ENCODE results near the gene PPP2R2C.

PPP2R2C gene

GRCh38 chr4:6446538-6447451 lies 25.6 kb downstream of the PPP2R2C start:
- DNase-seq: no peak

DNA sequence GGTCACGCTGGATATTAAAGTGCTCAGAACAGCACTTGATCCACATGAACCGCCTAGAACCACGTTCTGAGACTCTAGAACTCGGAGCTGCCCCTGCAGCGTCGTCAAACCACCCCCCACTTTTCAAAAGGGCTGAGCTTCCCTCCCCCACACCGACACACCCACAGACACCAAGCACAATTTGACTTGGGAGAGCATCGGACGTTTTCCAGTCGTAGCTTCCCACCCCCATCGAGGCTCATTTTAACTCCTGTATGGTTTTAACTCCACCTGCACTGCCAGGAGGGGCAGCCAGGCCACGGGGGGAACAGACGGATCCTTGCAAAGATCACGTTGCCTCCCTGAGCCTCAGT lies 26.3 kb downstream of the PPP2R2C start:
- DNase-seq: no peak

GRCh38 chr4:6445403-6446129 lies 26.8 kb downstream of the PPP2R2C start:
- no peak for DNase-seq

GRCh38 chr4:6444582-6444981 lies 27.8 kb downstream of the PPP2R2C start:
- DNase-seq: no peak

- no peak for DNase-seq
Observed at GRCh38 chr4:6443035-6444023, 29.1 kb downstream of the PPP2R2C start.

DNA sequence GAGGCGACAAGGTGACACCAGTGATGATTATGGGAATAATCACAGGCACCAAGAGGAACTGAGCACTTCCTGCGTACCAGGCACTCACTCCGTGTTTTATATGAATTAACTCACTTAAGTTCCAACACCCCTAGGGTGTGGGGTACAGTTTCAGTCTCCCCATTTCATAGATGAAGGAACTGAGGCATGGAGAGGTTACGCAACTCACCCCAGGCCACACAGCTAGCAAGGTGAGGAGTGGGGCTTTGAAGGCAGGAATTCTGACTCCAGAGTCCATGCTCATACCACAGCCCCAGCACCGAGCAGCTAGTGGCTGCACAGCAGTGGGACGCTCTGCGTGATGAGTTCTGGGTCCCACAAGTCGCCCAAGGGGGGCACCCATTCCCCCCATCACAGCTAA lies 29.9 kb downstream of the PPP2R2C start:
- DNase-seq: no peak

- DNase-seq: no peak
Observed at GRCh38 chr4:6441758-6442157, 30.7 kb downstream of the PPP2R2C start.

DNA sequence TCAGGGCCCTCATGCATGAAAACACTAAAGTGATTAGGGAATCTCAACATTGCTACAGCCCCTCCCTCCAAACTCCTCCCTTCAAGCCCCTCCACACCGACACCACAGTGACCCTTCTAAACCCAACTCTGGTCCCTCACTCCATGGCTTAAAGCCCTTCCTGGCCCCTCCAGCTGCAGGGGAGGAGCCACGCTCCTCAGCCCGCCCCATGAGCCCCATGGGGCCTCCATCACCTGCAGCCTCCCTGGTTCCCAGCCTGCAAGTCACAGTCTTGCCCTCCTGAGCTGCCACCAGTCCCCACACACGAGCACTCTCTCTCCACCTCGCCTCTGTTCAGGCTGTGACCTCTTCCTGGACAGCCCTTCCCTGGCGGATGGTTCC lies 31.2 kb downstream of the PPP2R2C start:
- DNase-seq: no peak

DNA sequence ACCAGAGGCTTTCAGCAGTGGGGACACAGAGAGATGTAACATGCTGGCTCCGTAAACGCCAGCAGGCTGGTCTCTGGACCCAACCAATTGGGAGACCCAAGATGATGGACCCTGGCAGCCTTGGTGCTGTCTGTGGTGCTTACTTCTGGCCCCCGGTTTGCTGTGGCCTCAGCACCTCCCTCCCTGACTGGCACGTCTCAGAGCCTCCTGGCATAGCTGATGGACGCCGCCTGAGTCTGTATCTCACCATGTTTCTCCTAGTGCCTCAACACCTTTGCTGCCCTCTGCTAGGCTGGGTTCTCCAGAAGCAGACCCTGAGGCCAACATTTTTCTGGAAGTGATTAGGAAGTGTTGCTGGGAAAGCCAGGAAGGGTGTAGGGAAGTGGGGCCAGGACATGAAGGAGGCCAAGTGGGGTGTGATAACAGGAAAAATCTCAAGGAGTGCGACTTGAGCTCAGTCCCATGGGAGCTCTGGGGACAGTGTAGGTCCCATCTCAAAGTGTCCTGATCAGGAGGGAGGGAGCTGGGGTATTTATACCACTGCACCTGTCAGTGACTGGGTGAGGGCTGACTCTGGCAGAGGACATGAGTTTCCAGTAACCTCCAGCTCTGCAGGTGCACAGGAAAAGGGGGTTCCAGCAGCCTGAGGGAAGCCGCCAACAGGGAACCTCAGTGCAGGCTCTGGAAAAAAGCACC lies 31.8 kb downstream of the PPP2R2C start:
- DNase-seq: no peak

- no peak for DNase-seq
Observed at GRCh38 chr4:6439120-6439762, 33.2 kb downstream of the PPP2R2C start.

DNA sequence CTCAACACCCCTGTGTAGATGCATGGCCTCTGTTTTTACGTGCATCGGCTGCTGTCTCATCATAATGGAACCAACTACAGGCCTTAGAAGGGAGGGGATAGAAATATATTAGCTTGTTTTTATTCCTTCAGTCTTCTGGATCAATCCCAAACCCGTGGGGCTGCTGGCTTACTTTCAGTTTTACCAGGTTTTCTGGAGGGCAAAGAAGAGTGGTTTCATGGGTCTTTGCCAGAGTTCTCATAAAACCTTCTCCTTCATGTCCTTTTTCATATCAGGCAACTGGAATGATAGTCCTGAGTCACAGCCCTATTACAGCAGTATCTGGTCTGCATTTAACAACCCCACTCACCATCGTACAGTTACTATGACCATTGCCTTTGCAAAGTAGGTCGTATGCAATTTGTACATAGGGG lies 34.6 kb downstream of the PPP2R2C start:
- DNase-seq: no peak

GRCh38 chr4:6435010-6435409 lies 37.4 kb downstream of the PPP2R2C start:
- DNase-seq: no peak

DNA sequence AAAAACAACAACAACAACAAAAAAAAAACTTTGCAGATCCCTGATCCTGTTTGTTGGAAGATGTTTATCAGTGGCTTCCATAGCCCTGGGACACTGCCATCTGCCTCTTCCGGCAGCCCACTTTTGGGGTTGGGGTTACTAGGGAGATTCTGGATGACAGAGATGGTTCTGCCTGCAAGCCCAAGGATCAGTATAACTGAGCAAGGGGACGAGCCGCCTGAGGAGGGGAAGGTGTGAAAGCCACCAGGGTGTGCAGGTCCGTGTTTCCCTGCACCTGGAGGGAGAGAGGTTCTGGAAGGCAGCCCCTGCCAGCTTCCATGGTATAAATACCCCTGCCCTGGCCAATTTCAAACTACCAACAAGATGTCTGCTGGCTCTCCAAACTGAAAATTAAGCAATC lies 41.5 kb downstream of the PPP2R2C start:
- no peak for DNase-seq

- DNase-seq: no peak
Observed at GRCh38 chr4:6427439-6428090, 44.8 kb downstream of the PPP2R2C start.

GRCh38 chr4:6426571-6427438 lies 45.6 kb downstream of the PPP2R2C start:
- no peak for DNase-seq

- no peak for DNase-seq
Observed at GRCh38 chr4:6425911-6426310, 46.5 kb downstream of the PPP2R2C start.

GRCh38 chr4:6425336-6425735 lies 47.1 kb downstream of the PPP2R2C start:
- DNase-seq: no peak

DNA sequence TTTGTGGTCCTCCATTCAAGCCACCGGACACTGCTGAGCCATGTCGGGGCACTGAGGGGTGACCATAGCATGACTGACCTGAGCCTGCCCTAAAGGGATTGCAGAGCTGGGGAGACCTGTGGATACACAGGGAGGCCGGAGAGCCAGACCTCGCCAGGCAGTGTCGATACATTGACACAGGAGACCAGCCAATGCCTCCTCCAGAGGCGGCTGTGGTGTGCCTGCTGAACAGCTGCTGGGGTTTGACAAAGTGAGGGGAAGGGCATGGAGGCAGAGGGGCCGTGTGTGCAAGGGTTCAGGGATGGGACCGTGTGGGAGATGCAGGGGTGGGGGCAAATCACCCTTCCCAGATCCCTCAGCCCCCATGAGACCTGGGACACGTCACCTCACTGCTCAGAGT lies 48.0 kb downstream of the PPP2R2C start:
- DNase-seq: no peak

- no peak for DNase-seq
Observed at GRCh38 chr4:6423575-6423974, 48.8 kb downstream of the PPP2R2C start.

DNA sequence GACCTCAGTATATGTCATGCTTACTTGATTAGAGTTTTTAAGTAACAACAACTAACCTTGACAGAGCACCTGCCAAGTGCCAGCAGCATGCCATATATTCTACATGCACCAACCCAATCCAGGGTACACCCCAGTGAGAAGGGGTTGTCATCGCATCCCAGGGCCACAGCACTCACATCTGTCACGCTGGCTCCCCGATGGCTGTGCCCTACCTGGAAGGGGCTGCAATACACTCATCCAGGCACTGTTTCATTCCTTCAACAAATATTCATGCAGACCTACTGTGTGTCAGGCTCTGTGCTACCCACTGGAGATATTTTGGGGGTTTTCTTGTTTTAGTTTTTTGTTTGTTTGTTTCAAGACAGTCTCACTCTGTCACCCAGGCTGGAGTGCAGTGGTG lies 49.5 kb downstream of the PPP2R2C start:
- no peak for DNase-seq

Measured in COR-L47 (cell line).